ENCODE results near the gene LIMK1. TPM values are rescaled to one million over a fixed set of nuclear protein-coding genes. Genes with fewer than 3 reads are reported as not detected.

Gene LIMK1
- total and polyA plus RNA-seq, 2 donors (not counting 3 experiments of a cell fraction or from before 2014, with no cell fraction given) = 52.9 to 54.5 TPM

- CTCF ChIA-PET = no interaction called here
- POLR2A ChIA-PET = no interaction called here
- FAIRE-seq (no peak), DNase-seq (ENCODE audit: low read depth, low spot score) (no peak)
- Histone ChIP-seq H2AFZ (ENCODE audit: low read depth, low read length) (no peak overlapping the region), H3K9ac (replicated peaks; ENCODE audit: extremely low read depth, insufficient read depth, low read length) (no peak overlapping the region), H3K4me1 (ENCODE audit: control insufficient read depth, extremely low read depth, insufficient read depth, low read length) (peaks cover 22% of the 10 kb centered on the region), H3K4me2 (ENCODE audit: insufficient read depth, low read length) (no peak overlapping the region), H3K4me3 (replicated peaks in 1 of 3; ENCODE audit: insufficient read depth in 1 of 3, low read depth in 1 of 3, low read length in 3 of 3) (no peak overlapping the region), H3K9me3 (replicated peaks; ENCODE audit: control insufficient read depth, insufficient read depth, low read length) (no peaks in the 10 kb centered on the region), H3K9me1 (replicated peaks; ENCODE audit: control insufficient read depth, extremely low read depth, insufficient read depth, low read length) (no peaks in the 10 kb centered on the region), H3K79me2 (ENCODE audit: control insufficient read depth, insufficient read depth, low read length) (peaks cover 8% of the 10 kb centered on the region), H3K36me3 (ENCODE audit: control insufficient read depth in 2 of 2, extremely low read depth in 1 of 2, insufficient read depth in 2 of 2, low read length in 2 of 2) (peaks cover 3 to 7% of the 10 kb centered on the region in 2 experiments), H3K27ac (ENCODE audit: insufficient read depth, low read depth, low read length) (no peak overlapping the region), H3K27me3 (ENCODE audit: control insufficient read depth in 2 of 2, insufficient read depth in 2 of 2, low read length in 2 of 2) (no peaks in the 10 kb centered on the region), H4K20me1 (replicated peaks; ENCODE audit: control insufficient read depth, extremely low read depth, insufficient read depth, low read length) (no peaks in the 10 kb centered on the region)
- dilution Hi-C loops (cut with MboI; ENCODE audit: extremely low pct_ligation_motif_present, low sequenced_read_pairs) = no loop called here
- intact Hi-C loops (cut with micrococcal nuclease) = no loop called here
- BruUV-seq (replicated peaks) = no TSS peak
- TF ChIP-seq POLR2AphosphoS5 (IDR thresholded peaks at IDR 0.05; ENCODE audit: insufficient read depth, low read depth, low read length) = no peak
- no peak for TF ChIP-seq CTCF (IDR thresholded peaks at IDR 0.05; ENCODE audit: extremely low read depth in 1 of 2, insufficient read depth in 1 of 2, low read depth in 1 of 2, low read length in 2 of 2)
- no peak for TF ChIP-seq GATA2 (IDR thresholded peaks at IDR 0.05; ENCODE audit: insufficient read depth, insufficient read length, low read depth, low read length)
- no peak for TF ChIP-seq MYC (IDR thresholded peaks at IDR 0.05; ENCODE audit: low read depth, low read length)
- TF ChIP-seq EZH2 (IDR thresholded peaks at IDR 0.05; ENCODE audit: borderline replicate concordance, low read depth, low read length, severe bottlenecking) = no peak
- TF ChIP-seq FOS (IDR thresholded peaks at IDR 0.05; ENCODE audit: borderline replicate concordance, insufficient read depth, low read length) = no peak
- no peak for TF ChIP-seq POLR2A (IDR thresholded peaks at IDR 0.05; ENCODE audit: low read depth, low read length)
- no peak for TF ChIP-seq MAX (IDR thresholded peaks at IDR 0.05; ENCODE audit: insufficient read depth, insufficient read length)
- TF ChIP-seq JUN (IDR thresholded peaks at IDR 0.05; ENCODE audit: borderline replicate concordance, insufficient read depth, insufficient read length, low read depth) = no peak
Measured at GRCh38 chr7:74087791-74088453, 4.3 kb downstream of the LIMK1 start.
